Endothelial cell of umbilical vein (primary cell): ENCODE results near the gene HOXB5. TPM values are rescaled to one million over a fixed set of nuclear protein-coding genes. Genes with fewer than 3 reads are reported as not detected.

Source experiments
- BruUV-seq: library from RNA; stranded (reverse); fragments of 400-500 nt; replicated peaks from 2 replicates; lab custom pipeline; 2021; lab: Mats Ljungman, UMichigan
- CTCF ChIA-PET: fragments of 300-600, 350-600 bp; sonication (Branson Sonifier 250); formaldehyde crosslinking; loops from one replicate; lab custom pipeline; 2021; ENCODE audit warnings: antibody characterized with exemption, inconsistent platforms; lab: Charles Lee
- POLR2A ChIA-PET: fragments of 300-600, 350-600 bp; sonication (Branson Sonifier 250); formaldehyde crosslinking; loops from one replicate; lab custom pipeline; 2021; ENCODE audit warnings: antibody characterized with exemption, inconsistent platforms; lab: Charles Lee
- DNase-seq: peaks from one replicate; pipeline ENCODE4 v3.0.0-alpha.2; 2011; ENCODE audit warnings: low read depth, low spot score
- FAIRE-seq: peaks from 2 replicates; lab custom pipeline; 2011; peaks lifted over from hg19 to GRCh38; lab: Jason Lieb, UNC
- H2AFZ ChIP-seq: 2 replicates; pipeline ENCODE4 v1.6.0; 2012; ENCODE audit warnings: low read depth, low read length, control low read depth, inconsistent platforms
- H3K27ac ChIP-seq: 2 replicates; pipeline ENCODE4 v1.5.1; 2011; ENCODE audit warnings: low read depth, mild to moderate bottlenecking, control low read depth, low read length, moderate library complexity; ENCODE audit not compliant: insufficient read depth
- H3K27me3 ChIP-seq, 2 experiments: 2 replicates each; pipeline versions ENCODE4 v1.6.0 to v1.6.1; 2011; ENCODE audit warnings: low read length in 2 of 2, mixed read lengths in 1 of 2; ENCODE audit not compliant: control insufficient read depth in 2 of 2, insufficient read depth in 2 of 2
- H3K36me3 ChIP-seq, 2 experiments: 2 replicates in 1 of 2; 3 replicates in 1 of 2; pipeline ENCODE4 v1.5.1; 2011; ENCODE audit warnings: low read length in 2 of 2, mild to moderate bottlenecking in 1 of 2, moderate library complexity in 1 of 2; ENCODE audit not compliant: control insufficient read depth in 2 of 2, insufficient read depth in 2 of 2; ENCODE audit errors: extremely low read depth in 1 of 2
- H3K4me1 ChIP-seq: 3 replicates; pipeline ENCODE4 v1.5.1; 2011; ENCODE audit warnings: mild to moderate bottlenecking, low read length; ENCODE audit not compliant: control insufficient read depth, insufficient read depth; ENCODE audit errors: extremely low read depth
- H3K4me2 ChIP-seq: 2 replicates; pipeline ENCODE4 v1.6.1; 2011; ENCODE audit warnings: low read length, control low read depth, mixed read lengths; ENCODE audit not compliant: insufficient read depth
- H3K4me3 ChIP-seq, 3 experiments: fragments of 200-600 bp in 1 of 3; sonication (generic), shearing (Covaris generic) in 1 of 3; replicated peaks in 1 of 3; 2 replicates each; pipeline ENCODE4 v1.5.1; 2011 to 2016; ENCODE audit warnings: control low read depth in 3 of 3, low read length in 3 of 3, mild to moderate bottlenecking in 2 of 3, inconsistent platforms in 1 of 3, low read depth in 1 of 3, moderate library complexity in 1 of 3; ENCODE audit not compliant: insufficient read depth in 1 of 3
- H3K79me2 ChIP-seq: 2 replicates; pipeline ENCODE4 v1.6.0; 2012; ENCODE audit warnings: low read length, inconsistent platforms; ENCODE audit not compliant: control insufficient read depth, insufficient read depth
- H3K9ac ChIP-seq: replicated peaks from 2 replicates; pipeline ENCODE3; 2011; ENCODE audit warnings: low read length, control low read depth; ENCODE audit not compliant: insufficient read depth; ENCODE audit errors: extremely low read depth
- H3K9me1 ChIP-seq: replicated peaks from 3 replicates; pipeline ENCODE4 v1.6.0; 2011; ENCODE audit warnings: mild to moderate bottlenecking, low read length; ENCODE audit not compliant: control insufficient read depth, insufficient read depth; ENCODE audit errors: extremely low read depth
- H3K9me3 ChIP-seq: replicated peaks from 2 replicates; pipeline ENCODE4 v1.5.1; 2012; ENCODE audit warnings: low read length, inconsistent platforms; ENCODE audit not compliant: control insufficient read depth, insufficient read depth
- H4K20me1 ChIP-seq: replicated peaks from 2 replicates; pipeline ENCODE3; 2011; ENCODE audit warnings: mild to moderate bottlenecking, low read length; ENCODE audit not compliant: control insufficient read depth, insufficient read depth; ENCODE audit errors: extremely low read depth
- CTCF ChIP-seq, 2 donors: IDR thresholded peaks; 1 replicate in 1 of 2; 2 replicates in 1 of 2; pipeline ENCODE4 v1.5.1; 2011; ENCODE audit warnings: low read length in 2 of 2, mild to moderate bottlenecking in 2 of 2, moderate library complexity in 2 of 2, control low read depth in 1 of 2, inconsistent platforms in 1 of 2, low read depth in 1 of 2; ENCODE audit not compliant: insufficient read depth in 1 of 2; ENCODE audit errors: extremely low read depth in 1 of 2
- EZH2 ChIP-seq: IDR thresholded peaks from 2 replicates; pipeline ENCODE4 v1.6.1; 2012; ENCODE audit warnings: borderline replicate concordance, low read depth, mild to moderate bottlenecking, moderate library complexity, low read length, inconsistent platforms; ENCODE audit not compliant: severe bottlenecking
- FOS ChIP-seq: IDR thresholded peaks from 2 replicates; pipeline ENCODE4 v1.6.1; 2011; ENCODE audit warnings: mild to moderate bottlenecking, low read length, moderate library complexity, borderline replicate concordance; ENCODE audit not compliant: insufficient read depth
- GATA2 ChIP-seq: IDR thresholded peaks from 2 replicates; pipeline ENCODE4 v1.7.0; 2011; ENCODE audit warnings: low read depth, mild to moderate bottlenecking, moderate library complexity, mixed read lengths, low read length; ENCODE audit not compliant: insufficient read length, insufficient read depth
- JUN ChIP-seq: IDR thresholded peaks from 2 replicates; pipeline ENCODE4 v1.6.1; 2011; ENCODE audit warnings: borderline replicate concordance, low read depth; ENCODE audit not compliant: insufficient read length, insufficient read depth
- MAX ChIP-seq: IDR thresholded peaks from 2 replicates; pipeline ENCODE4 v1.6.1; 2011; ENCODE audit not compliant: insufficient read depth, insufficient read length
- MYC ChIP-seq: IDR thresholded peaks from one replicate; pipeline ENCODE4 v1.6.1; 2011; ENCODE audit warnings: mild to moderate bottlenecking, low read depth, low read length
- POLR2A ChIP-seq: IDR thresholded peaks from 2 replicates; pipeline ENCODE4 v1.6.1; 2012; ENCODE audit warnings: low read depth, mild to moderate bottlenecking, control low read depth, low read length
- POLR2AphosphoS5 ChIP-seq: IDR thresholded peaks from 2 replicates; pipeline ENCODE4 v1.6.1; 2012; ENCODE audit warnings: low read depth, mild to moderate bottlenecking, control low read depth, low read length, moderate library complexity; ENCODE audit not compliant: insufficient read depth
- dilution Hi-C: fragments of 300-500 bp; cut with MboI; formaldehyde crosslinking; loops from one replicate; pipeline ENCODE4 v1.15.0; 2019; ENCODE audit warnings: low sequenced_read_pairs; ENCODE audit not compliant: extremely low pct_ligation_motif_present
- intact Hi-C: fragments of 100-400 bp; cut with micrococcal nuclease; formaldehyde crosslinking; loops from one replicate; pipeline ENCODE4 v1.10.0; 2022
- polyA plus RNA-seq, 4 experiments: library from polyadenylated mRNA; depleted of rRNA in 3 of 4; stranded (reverse) in 3 of 4; unstranded in 1 of 4; fragments of >200 nt; gene quantifications; 2 replicates each; pipeline versions ENCODE4 v1.2.1 to v1.2.3, GENCODE V29; 2011 to 2012; ENCODE audit warnings: missing spikeins in 1 of 4
- total RNA-seq: library from RNA; stranded (reverse); gene quantifications from 2 replicates; pipeline ENCODE4 v1.2.3, GENCODE V29; 2021

Gene HOXB5
- total and polyA plus RNA-seq, 2 donors (not counting 3 experiments of a cell fraction or from before 2014, with no cell fraction given): 2.0 to 8.5 TPM

GRCh38 chr17:48556576-48557401, 36.8 kb downstream of the HOXB5 start:
- Histone ChIP-seq H3K9me3 (no peaks in the 10 kb centered on the region), H3K9ac (peak overlapping the region; percentile 20), H3K4me3 (no peak overlapping the region), H2AFZ (no peak overlapping the region), H3K27me3 (no peaks in the 10 kb centered on the region), H3K27ac (peak overlapping the region; percentile 23), H3K4me2 (peak overlapping the region; percentile 39), H3K4me1 (peaks cover 28% of the 10 kb centered on the region), H3K79me2 (peaks cover 61% of the 10 kb centered on the region), H4K20me1 (no peaks in the 10 kb centered on the region), H3K9me1 (no peaks in the 10 kb centered on the region), H3K36me3 (peaks cover 3 to 7% of the 10 kb centered on the region in 2 experiments)
- ChIA-PET POLR2A (interaction anchor here (0.7 to 2.8 kb wide), 4 partner anchors 9 to 188 kb away, joined by 3 to 10 read pairs (median 6); no protein-coding TSS in a partner anchor), CTCF (interaction anchor here (0.6 to 3.7 kb wide), 12 partner anchors 9 to 222 kb away, joined by 3 to 23 read pairs (median 6); partner anchors contain the start of gene HOXB5)
- intact Hi-C loops (loop anchor here (2.0 kb wide), 1 partner anchor 14 kb away; no protein-coding TSS in a partner anchor), dilution Hi-C loops (no loop called here)
- no peak for TF ChIP-seq JUN
- no peak for TF ChIP-seq EZH2
- TF ChIP-seq CTCF (IDR thresholded peaks at IDR 0.05; ENCODE audit: extremely low read depth in 1 of 2, insufficient read depth in 1 of 2, low read depth in 1 of 2, low read length in 2 of 2): no peak
- TF ChIP-seq GATA2: no peak
- no peak for TF ChIP-seq MAX
- TF ChIP-seq MYC: no peak
- TF ChIP-seq FOS: no peak
- no peak for TF ChIP-seq POLR2A
- no peak for TF ChIP-seq POLR2AphosphoS5
- no TSS peak for BruUV-seq
- FAIRE-seq (peak; percentile 78), DNase-seq (peak; percentile 59)
